BLaER1 (cell line): ENCODE results near the gene UBE2J2.

ENCODE experiments used
- H3K27ac ChIP-seq: shearing (Covaris generic); formaldehyde crosslinking; 2 replicates; pipeline ENCODE4 v1.8.1; 2022
- H3K27me3 ChIP-seq: shearing (Covaris generic); formaldehyde crosslinking; 2 replicates; pipeline ENCODE4 v1.8.1; 2022
- H3K36me3 ChIP-seq: shearing (Covaris generic); formaldehyde crosslinking; 2 replicates; pipeline ENCODE4 v1.8.1; 2022
- H3K4me1 ChIP-seq: shearing (Covaris generic); formaldehyde crosslinking; 2 replicates; pipeline ENCODE4 v1.8.1; 2022
- H3K4me2 ChIP-seq: shearing (Covaris generic); formaldehyde crosslinking; 2 replicates; pipeline ENCODE4 v1.8.1; 2022
- H3K4me3 ChIP-seq: shearing (Covaris generic); formaldehyde crosslinking; 2 replicates; pipeline ENCODE4 v1.8.1; 2022
- H3K9ac ChIP-seq: shearing (Covaris generic); formaldehyde crosslinking; 2 replicates; pipeline ENCODE4 v1.8.1; 2022
- H3K9me3 ChIP-seq: shearing (Covaris generic); formaldehyde crosslinking; 2 replicates; pipeline ENCODE4 v1.8.1; 2022
- H4K20me1 ChIP-seq: shearing (Covaris generic); formaldehyde crosslinking; 2 replicates; pipeline ENCODE4 v1.8.1; 2022
- Cebpa-rat ChIP-seq: shearing (Covaris generic); IDR thresholded peaks from 2 replicates; pipeline ENCODE4 v1.8.1; 2022

The UBE2J2 gene

GRCh38 chr1:1247341-1247913 is 26.2 kb downstream of the UBE2J2 start:
- H4K20me1 ChIP-seq = peaks cover 70% of the 10 kb centered on the region
- H3K4me3 ChIP-seq = no peak overlapping the region
- no peak for TF ChIP-seq Cebpa-rat
- no peak overlapping the region for H3K4me2 ChIP-seq
- peaks cover 74% of the 10 kb centered on the region for H3K4me1 ChIP-seq
- H3K27ac ChIP-seq = no peak overlapping the region
- no peak overlapping the region for H3K9ac ChIP-seq
- H3K9me3 ChIP-seq = no peaks in the 10 kb centered on the region
- H3K27me3 ChIP-seq = peaks cover 43% of the 10 kb centered on the region
- H3K36me3 ChIP-seq = peaks cover 6% of the 10 kb centered on the region

- H3K4me2 ChIP-seq = peak within 1 kb of the TSS; percentile 37
- TF ChIP-seq Cebpa-rat = no peak
- peaks cover 74% of the 10 kb centered on the region for H3K4me1 ChIP-seq
Observed at GRCh38 chr1:1246577-1247340, 26.9 kb downstream of the UBE2J2 start, which contains the start of gene C1QTNF12. C1QTNF12 (minus strand) TSS chr1:1246722; CDS start chr1:1246690, 32 bp downstream.

GRCh38 chr1:1245817-1246576 is 27.7 kb downstream of the UBE2J2 start:
- Histone ChIP-seq H3K27me3 (peaks cover 43% of the 10 kb centered on the region), H3K9me3 (no peaks in the 10 kb centered on the region), H3K36me3 (no peaks in the 10 kb centered on the region), H3K4me2 (peak overlapping the region; percentile 37), H3K4me1 (peaks cover 74% of the 10 kb centered on the region), H3K9ac (no peak overlapping the region), H3K27ac (no peak overlapping the region), H3K4me3 (no peak overlapping the region), H4K20me1 (peaks cover 79% of the 10 kb centered on the region)
- TF ChIP-seq Cebpa-rat = no peak

More at GRCh38 chr1:1246577-1247340, 26.9 kb downstream of the UBE2J2 start, which contains the start of gene C1QTNF12:
- Histone ChIP-seq H3K27me3 (peaks cover 43% of the 10 kb centered on the region), H3K27ac (no peak within 1 kb of the TSS), H3K36me3 (no peaks in the 10 kb centered on the region), H3K9me3 (no peaks in the 10 kb centered on the region), H4K20me1 (peaks cover 71% of the 10 kb centered on the region), H3K9ac (no peak within 1 kb of the TSS), H3K4me3 (no peak within 1 kb of the TSS)

- H3K4me2 ChIP-seq = peak overlapping the region; percentile 37; the same call in 1 of the 2 replicates
- no peaks in the 10 kb centered on the region for H3K36me3 ChIP-seq
- no peak overlapping the region for H3K27ac ChIP-seq
- peaks cover 72% of the 10 kb centered on the region for H3K4me1 ChIP-seq
- H3K27me3 ChIP-seq = peaks cover 43% of the 10 kb centered on the region
- TF ChIP-seq Cebpa-rat = no peak
- H3K9ac ChIP-seq = no peak overlapping the region
- H4K20me1 ChIP-seq = peaks cover 74% of the 10 kb centered on the region
- no peaks in the 10 kb centered on the region for H3K9me3 ChIP-seq
- H3K4me3 ChIP-seq = no peak overlapping the region
Observed at GRCh38 chr1:1245178-1245816, 28.4 kb downstream of the UBE2J2 start.

- no peak for TF ChIP-seq Cebpa-rat
- Histone ChIP-seq H3K9me3 (no peaks in the 10 kb centered on the region), H3K36me3 (no peaks in the 10 kb centered on the region), H4K20me1 (peaks cover 70% of the 10 kb centered on the region), H3K27me3 (peaks cover 43% of the 10 kb centered on the region), H3K27ac (no peak overlapping the region), H3K9ac (no peak overlapping the region), H3K4me1 (peaks cover 72% of the 10 kb centered on the region), H3K4me2 (peak overlapping the region; percentile 57), H3K4me3 (no peak overlapping the region)
Observed at GRCh38 chr1:1244192-1244811, 29.4 kb downstream of the UBE2J2 start.

- Histone ChIP-seq H3K4me2 (peak overlapping the region; percentile 57), H3K4me3 (no peak overlapping the region), H3K9me3 (no peaks in the 10 kb centered on the region), H3K36me3 (no peaks in the 10 kb centered on the region), H3K27me3 (peaks cover 43% of the 10 kb centered on the region), H4K20me1 (peaks cover 70% of the 10 kb centered on the region), H3K27ac (no peak overlapping the region), H3K4me1 (peaks cover 76% of the 10 kb centered on the region), H3K9ac (no peak overlapping the region)
- TF ChIP-seq Cebpa-rat = no peak
Observed at GRCh38 chr1:1243807-1244191, 29.9 kb downstream of the UBE2J2 start.

- Histone ChIP-seq H3K4me3 (no peak overlapping the region), H3K4me1 (peaks cover 82% of the 10 kb centered on the region), H3K9me3 (no peaks in the 10 kb centered on the region), H3K27me3 (peaks cover 42% of the 10 kb centered on the region), H3K4me2 (peak overlapping the region; percentile 57), H3K27ac (no peak overlapping the region), H4K20me1 (peaks cover 66% of the 10 kb centered on the region), H3K36me3 (no peaks in the 10 kb centered on the region), H3K9ac (no peak overlapping the region)
- TF ChIP-seq Cebpa-rat = no peak
Observed at GRCh38 chr1:1243266-1243660, 30.4 kb downstream of the UBE2J2 start.

- H3K27ac ChIP-seq = no peak overlapping the region
- H3K4me3 ChIP-seq = no peak overlapping the region
- H3K4me2 ChIP-seq = peak overlapping the region; percentile 92
- H3K9ac ChIP-seq = no peak overlapping the region
- peaks cover 66% of the 10 kb centered on the region for H4K20me1 ChIP-seq
- H3K27me3 ChIP-seq = peaks cover 38% of the 10 kb centered on the region
- TF ChIP-seq Cebpa-rat = no peak
- no peaks in the 10 kb centered on the region for H3K36me3 ChIP-seq
- peaks cover 85% of the 10 kb centered on the region for H3K4me1 ChIP-seq
- no peaks in the 10 kb centered on the region for H3K9me3 ChIP-seq
Observed at GRCh38 chr1:1242461-1243265, 31.0 kb downstream of the UBE2J2 start.
